HL-60 (cell line): Measurements from ENCODE around the gene MCM5.

Experiments used
- DNase-seq, 2 experiments: peaks; one replicate each; pipeline ENCODE4 v3.0.0-alpha.2; 2010 to 2020; ENCODE audit warnings: low read depth in 1 of 2, low spot score in 1 of 2
- H3K27ac ChIP-seq: fragments of 250-450 bp; sonication (Bioruptor Pico); replicated peaks from 2 replicates; pipeline ENCODE4 v1.5.1; 2020; ENCODE audit warnings: mild to moderate bottlenecking, moderate library complexity
- H3K27me3 ChIP-seq: fragments of 250-450 bp; sonication (Bioruptor Pico); 2 replicates; pipeline ENCODE4 v1.5.1; 2021; ENCODE audit warnings: mild to moderate bottlenecking, moderate library complexity; ENCODE audit not compliant: insufficient read depth, poor library complexity, severe bottlenecking
- H3K4me3 ChIP-seq: replicated peaks from 2 replicates; pipeline ENCODE4 v1.5.1; 2011; ENCODE audit warnings: mild to moderate bottlenecking, control low read depth, low read length; ENCODE audit not compliant: insufficient read depth
- GABPA ChIP-seq: IDR thresholded peaks from 2 replicates; pipeline ENCODE4 v1.6.1; 2012; ENCODE audit warnings: low read depth
- POLR2AphosphoS5 ChIP-seq: IDR thresholded peaks from 2 replicates; pipeline ENCODE4 v1.6.1; 2012; ENCODE audit warnings: low read depth
- SPI1 ChIP-seq: IDR thresholded peaks from 2 replicates; pipeline ENCODE4 v1.6.1; 2012; ENCODE audit warnings: low read depth, mild to moderate bottlenecking, borderline replicate concordance
- TF ChIP-seq, protein P1 (sequence below): IDR thresholded peaks from one replicate; pipeline ENCODE4 v1.5.1; 2011; ENCODE audit warnings: low read length, control low read depth, inconsistent platforms; ENCODE audit not compliant: insufficient read depth
- TF ChIP-seq, protein P2 (sequence below): IDR thresholded peaks from 2 replicates; pipeline ENCODE4 v1.6.1; 2012; ENCODE audit warnings: low read depth; ENCODE audit not compliant: insufficient replicate concordance

MCM5 gene

DNA sequence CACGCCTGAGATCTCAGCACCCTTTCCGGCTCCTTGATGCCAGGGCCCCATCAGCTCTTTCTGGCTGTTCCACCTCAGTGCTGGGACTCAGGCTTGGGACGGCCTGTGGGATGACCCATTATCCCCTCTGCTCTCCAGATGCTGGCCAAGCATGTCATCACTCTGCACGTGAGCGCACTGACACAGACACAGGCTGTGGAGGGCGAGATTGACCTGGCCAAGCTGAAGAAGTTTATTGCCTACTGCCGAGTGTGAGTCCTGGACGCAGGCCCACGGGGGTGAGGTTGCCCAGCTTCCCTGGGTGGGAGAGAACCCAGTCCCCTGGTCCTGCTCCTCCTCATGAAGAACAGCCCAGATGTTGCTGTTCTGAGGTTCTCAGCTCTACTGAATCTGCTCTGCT, 17.7 kb downstream of the MCM5 start:
- Histone ChIP-seq H3K4me3 (no peak overlapping the region), H3K27ac (no peak overlapping the region), H3K27me3 (no peaks in the 10 kb centered on the region)
- TF ChIP-seq POLR2AphosphoS5 = 0 out of 2 replicates have a peak, but pooled peaks have one; percentile 12
- TF ChIP-seq SPI1 = no peak
- DNase-seq = no peak

DNA sequence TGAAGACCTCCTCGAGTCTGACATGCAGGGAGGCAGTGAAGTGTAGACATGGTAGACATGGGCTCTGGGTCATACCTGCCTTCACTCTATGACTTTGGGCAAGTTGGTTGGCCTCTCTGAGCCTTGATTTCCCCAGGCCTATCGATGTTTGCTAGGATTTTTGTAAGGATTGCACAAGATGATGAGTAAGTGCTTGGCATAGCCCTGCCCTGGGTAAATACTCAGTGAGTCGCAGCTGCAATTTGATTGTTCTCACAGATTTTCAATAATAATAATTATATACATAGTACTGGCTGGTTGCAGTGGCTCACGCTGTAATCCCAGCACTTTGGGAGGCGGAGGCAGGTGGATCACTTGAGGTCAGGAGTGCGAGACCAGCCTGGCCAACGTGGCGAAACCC, 18.1 kb downstream of the MCM5 start:
- no peak for DNase-seq
- no peak overlapping the region for H3K27ac ChIP-seq
- TF ChIP-seq, protein P1, sequence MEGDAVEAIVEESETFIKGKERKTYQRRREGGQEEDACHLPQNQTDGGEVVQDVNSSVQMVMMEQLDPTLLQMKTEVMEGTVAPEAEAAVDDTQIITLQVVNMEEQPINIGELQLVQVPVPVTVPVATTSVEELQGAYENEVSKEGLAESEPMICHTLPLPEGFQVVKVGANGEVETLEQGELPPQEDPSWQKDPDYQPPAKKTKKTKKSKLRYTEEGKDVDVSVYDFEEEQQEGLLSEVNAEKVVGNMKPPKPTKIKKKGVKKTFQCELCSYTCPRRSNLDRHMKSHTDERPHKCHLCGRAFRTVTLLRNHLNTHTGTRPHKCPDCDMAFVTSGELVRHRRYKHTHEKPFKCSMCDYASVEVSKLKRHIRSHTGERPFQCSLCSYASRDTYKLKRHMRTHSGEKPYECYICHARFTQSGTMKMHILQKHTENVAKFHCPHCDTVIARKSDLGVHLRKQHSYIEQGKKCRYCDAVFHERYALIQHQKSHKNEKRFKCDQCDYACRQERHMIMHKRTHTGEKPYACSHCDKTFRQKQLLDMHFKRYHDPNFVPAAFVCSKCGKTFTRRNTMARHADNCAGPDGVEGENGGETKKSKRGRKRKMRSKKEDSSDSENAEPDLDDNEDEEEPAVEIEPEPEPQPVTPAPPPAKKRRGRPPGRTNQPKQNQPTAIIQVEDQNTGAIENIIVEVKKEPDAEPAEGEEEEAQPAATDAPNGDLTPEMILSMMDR = no peak
- TF ChIP-seq, protein P2, sequence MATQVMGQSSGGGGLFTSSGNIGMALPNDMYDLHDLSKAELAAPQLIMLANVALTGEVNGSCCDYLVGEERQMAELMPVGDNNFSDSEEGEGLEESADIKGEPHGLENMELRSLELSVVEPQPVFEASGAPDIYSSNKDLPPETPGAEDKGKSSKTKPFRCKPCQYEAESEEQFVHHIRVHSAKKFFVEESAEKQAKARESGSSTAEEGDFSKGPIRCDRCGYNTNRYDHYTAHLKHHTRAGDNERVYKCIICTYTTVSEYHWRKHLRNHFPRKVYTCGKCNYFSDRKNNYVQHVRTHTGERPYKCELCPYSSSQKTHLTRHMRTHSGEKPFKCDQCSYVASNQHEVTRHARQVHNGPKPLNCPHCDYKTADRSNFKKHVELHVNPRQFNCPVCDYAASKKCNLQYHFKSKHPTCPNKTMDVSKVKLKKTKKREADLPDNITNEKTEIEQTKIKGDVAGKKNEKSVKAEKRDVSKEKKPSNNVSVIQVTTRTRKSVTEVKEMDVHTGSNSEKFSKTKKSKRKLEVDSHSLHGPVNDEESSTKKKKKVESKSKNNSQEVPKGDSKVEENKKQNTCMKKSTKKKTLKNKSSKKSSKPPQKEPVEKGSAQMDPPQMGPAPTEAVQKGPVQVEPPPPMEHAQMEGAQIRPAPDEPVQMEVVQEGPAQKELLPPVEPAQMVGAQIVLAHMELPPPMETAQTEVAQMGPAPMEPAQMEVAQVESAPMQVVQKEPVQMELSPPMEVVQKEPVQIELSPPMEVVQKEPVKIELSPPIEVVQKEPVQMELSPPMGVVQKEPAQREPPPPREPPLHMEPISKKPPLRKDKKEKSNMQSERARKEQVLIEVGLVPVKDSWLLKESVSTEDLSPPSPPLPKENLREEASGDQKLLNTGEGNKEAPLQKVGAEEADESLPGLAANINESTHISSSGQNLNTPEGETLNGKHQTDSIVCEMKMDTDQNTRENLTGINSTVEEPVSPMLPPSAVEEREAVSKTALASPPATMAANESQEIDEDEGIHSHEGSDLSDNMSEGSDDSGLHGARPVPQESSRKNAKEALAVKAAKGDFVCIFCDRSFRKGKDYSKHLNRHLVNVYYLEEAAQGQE = no peak
- TF ChIP-seq POLR2AphosphoS5 (no peak), SPI1 (no peak), GABPA (no peak)
- H3K27me3 ChIP-seq = no peaks in the 10 kb centered on the region
- H3K4me3 ChIP-seq = no peak overlapping the region

DNA sequence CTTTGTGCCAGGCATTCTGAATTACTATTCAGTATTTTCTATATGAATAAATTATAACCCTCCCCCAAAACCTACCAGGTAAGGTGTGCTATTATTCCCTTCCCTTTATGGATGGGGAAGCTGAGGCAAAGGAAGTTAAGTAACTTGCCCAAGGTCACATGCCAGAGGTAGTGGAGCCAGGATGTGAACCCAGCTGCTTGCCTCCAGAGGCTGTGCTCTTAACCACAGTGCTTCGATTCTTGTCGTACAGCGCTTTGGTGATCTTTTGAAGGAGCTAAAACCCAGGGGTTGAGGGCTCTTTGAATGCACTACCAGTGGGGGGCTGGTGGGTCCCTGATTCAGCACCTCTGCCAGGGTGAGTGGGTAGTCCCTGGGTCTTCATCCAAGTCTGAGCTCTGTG, 18.8 kb downstream of the MCM5 start:
- TF ChIP-seq POLR2AphosphoS5 = 0 out of 2 replicates have a peak, but pooled peaks have one; percentile 18
- TF ChIP-seq SPI1 = peak; percentile 5; the same call in 1 of the 2 replicates
- TF ChIP-seq, protein P1 = no peak
- no peak overlapping the region for H3K4me3 ChIP-seq

DNA sequence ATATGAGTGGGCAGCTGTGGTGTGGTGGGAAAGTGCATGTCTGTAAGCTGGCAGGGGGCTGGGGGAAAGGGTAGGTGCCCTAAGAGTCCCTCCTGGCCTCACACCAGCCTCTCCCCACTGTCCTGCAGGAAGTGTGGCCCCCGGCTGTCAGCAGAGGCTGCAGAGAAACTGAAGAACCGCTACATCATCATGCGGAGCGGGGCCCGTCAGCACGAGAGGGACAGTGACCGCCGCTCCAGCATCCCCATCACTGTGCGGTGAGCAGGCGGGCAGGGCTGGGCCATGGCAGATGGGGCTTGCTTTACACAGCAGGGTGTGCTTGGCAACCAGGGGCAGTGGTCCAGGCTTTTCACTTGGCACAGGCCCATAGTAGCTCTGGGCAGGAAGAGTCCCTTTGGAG, 19.8 kb downstream of the MCM5 start:
- H3K27ac ChIP-seq = no peak overlapping the region; the same call in 1 of the 2 replicates
- no peaks in the 10 kb centered on the region for H3K27me3 ChIP-seq
- DNase-seq = no peak
- TF ChIP-seq POLR2AphosphoS5 (no peak), GABPA (no peak), SPI1 (no peak)
- TF ChIP-seq, protein P1 = no peak
- TF ChIP-seq, protein P2 = no peak
- H3K4me3 ChIP-seq = no peak overlapping the region

More for the DNA sequence above, 18.8 kb downstream of the MCM5 start:
- DNase-seq = peak in 1 of 2 experiments; percentile 65
- Histone ChIP-seq H3K27me3 (no peaks in the 10 kb centered on the region), H3K27ac (peak overlapping the region; percentile 58)
